GM19193 (cell line): Measurements from ENCODE around the gene RPTOR.

Experiments used
- POLR2A ChIP-seq: IDR thresholded peaks from 4 replicates; pipeline ENCODE4 v1.6.1; 2011; ENCODE audit not compliant: insufficient read depth, insufficient read length; ENCODE audit errors: extremely low read depth

The RPTOR gene

DNA sequence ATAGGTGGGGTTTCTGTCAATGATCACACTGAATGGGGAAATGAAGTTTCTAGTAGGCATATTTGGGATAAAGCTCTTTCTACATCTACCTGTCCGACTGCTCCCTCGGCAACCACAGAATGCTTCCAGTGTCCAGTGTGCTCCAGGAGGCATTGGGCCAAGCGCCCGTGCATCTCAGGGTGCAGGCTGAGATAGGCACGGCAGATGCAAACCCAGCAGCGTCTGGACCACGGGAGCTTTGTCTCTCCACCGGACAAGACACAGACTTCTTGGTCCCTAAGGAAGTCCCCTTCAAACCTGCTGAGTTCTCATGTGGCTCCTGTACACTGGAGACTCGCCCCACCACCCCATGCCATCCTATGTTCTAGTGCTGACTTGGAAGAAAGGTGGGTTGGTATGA lies 202.8 kb downstream of the RPTOR start:
- no peak for TF ChIP-seq POLR2A

DNA sequence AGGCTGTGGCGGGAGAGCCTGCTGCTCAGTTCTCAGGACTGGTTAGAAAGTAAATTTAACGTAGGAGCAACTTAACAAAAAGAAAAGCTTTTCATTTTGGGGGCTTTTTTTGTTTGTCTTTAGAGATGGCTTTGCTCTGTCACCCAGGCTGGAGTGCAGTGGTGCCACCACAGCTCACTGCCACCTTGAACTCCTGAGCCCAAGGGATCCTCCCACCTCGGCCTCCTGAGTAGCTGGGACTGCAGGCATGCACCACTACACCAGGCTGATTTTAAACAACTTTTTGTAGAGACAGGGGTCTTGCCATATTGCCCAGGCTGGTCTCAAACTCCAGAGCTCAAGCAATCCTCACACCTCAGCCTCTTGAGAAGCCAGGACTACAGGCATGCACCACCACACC lies 205.0 kb downstream of the RPTOR start:
- no peak for TF ChIP-seq POLR2A

DNA sequence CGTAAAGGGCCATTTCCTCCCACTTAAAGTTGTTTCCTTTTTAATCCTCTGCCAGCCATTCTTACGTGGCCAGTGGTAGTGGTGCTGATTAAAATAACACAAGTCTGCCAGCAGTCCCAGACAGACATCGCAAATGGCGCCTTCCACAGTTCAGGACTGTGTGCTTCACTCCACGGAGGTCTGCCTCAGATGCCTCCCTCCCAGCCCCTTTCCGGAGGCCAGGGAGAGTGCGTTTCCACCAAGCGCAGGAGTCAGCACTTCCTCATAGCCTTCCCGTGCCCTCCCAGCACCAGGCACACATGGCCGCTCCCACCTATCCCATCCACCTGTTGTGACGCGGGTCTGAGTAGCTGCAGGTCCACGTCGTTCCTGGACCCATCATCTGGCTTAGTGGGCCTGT lies 205.6 kb downstream of the RPTOR start:
- no peak for TF ChIP-seq POLR2A

DNA sequence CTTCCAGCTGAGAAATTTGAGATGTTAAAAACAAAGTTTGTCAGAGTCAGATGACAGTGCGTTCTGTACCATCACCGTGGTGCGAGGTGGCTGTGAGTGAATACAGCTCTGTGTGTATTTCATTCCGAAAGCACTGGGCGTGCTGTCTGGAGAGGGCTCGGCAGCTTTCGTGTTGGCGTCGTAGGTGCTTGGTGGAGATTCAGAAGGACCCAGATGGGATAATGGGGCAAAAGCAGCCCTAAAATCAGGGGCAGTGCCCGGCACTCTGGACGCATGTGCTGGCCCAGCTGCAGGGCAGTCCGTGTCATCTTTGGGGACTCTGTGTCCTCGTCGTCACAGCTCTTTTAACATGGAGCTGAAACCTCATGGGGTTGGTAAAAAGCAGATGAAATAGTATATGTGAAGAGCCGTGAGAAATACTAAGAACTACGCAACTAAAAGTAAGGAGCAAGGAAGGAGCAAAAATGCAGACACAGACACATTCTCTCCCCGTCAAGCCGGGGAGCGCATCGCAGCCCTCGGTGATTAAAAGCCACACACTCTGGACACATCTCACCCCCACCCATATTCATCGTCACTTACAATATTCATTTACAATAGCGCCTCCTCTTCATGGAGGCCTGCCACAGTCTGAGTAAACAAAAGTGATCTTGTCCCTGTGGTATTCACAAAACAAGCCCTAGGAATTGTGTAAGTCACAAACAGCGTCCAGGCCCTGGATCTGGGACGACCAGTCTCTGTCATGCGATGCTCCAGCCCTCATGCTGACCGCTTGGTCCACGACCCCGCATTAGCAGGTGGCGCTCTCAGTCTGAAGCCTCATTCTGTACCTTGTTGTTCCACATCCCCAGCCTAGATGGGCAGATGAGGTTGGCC lies 206.7 kb downstream of the RPTOR start:
- TF ChIP-seq POLR2A, result no peak

DNA sequence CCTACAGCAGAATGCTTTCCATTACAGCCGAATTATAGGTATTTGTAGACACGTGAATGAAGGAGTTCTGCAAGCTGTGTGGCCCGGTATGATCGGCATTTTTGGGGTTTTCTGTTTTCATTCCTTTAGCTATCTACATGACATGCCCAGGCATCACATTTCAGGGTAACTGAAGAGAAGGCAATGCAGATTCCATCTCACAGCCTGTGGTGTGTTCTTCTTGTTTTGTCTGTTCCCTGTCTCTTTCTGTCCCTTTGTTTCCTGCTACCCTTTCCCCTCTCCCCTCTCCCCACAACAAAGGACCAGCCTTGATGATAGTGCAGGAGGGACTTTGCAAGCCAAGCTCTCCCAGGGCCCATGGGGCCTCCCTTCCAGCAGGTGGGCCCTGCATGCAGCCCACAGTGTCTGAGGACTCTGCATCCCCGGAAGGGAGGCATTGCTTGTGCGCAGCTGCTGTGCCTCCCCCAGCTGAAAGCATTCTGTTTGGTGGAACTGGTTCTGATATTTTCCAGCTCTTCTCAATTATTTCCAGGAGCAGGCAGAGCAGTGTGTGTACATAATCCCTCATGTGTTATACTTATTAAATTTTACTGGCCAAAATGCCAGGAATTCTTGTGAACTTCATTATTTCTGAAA lies 207.4 kb downstream of the RPTOR start:
- TF ChIP-seq POLR2A, result no peak

DNA sequence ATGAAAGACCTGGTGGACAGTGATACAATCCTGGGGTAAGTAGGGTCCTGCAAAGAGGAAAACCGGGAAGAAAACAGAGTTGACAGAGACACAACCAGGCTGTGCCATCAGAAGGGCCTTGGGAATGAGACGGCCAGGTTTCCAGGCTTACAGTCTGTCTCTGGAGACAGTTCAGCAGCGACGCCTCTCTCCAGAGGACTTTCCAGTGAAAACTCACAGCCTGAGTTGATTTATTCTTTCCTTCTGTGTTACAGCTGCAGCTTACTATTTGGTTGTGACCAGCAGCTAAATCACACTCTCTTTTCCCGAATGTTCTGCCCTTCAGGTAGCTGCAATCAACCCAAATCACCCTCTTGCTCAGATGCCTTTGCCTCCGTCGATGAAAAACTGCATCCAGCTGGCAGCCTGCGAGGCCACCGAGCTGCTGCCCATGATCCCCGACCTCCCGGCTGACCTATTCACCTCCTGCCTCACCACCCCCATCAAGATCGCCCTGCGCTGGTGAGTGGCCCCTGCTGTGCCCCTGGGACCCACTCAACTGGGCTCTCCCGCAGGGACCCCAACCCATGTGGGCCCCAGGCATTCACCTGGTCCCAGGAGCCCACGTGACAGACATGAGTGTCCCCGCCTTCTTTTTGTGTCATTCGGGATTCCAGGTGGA lies 209.2 kb downstream of the RPTOR start:
- TF ChIP-seq POLR2A, result no peak

DNA sequence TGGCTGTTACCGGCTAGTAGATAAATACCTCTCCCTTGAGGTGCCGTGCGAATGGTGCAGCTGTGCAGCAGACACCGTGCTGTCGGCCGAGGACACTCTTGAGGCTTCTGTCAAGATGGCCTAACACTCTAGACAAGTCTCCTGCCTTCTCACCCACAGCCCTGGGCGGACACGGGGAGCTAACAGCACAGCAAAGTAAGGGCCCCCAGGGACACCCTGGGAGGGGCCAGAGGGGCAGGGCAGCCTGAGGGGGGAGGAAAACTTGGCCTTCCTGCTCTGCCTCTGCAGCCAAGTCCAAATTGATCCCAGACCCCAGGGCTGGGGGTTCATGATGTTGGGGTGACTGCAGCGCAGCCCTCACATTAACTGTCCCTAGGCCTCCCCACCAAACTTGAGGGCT lies 210.2 kb downstream of the RPTOR start:
- no peak for TF ChIP-seq POLR2A

DNA sequence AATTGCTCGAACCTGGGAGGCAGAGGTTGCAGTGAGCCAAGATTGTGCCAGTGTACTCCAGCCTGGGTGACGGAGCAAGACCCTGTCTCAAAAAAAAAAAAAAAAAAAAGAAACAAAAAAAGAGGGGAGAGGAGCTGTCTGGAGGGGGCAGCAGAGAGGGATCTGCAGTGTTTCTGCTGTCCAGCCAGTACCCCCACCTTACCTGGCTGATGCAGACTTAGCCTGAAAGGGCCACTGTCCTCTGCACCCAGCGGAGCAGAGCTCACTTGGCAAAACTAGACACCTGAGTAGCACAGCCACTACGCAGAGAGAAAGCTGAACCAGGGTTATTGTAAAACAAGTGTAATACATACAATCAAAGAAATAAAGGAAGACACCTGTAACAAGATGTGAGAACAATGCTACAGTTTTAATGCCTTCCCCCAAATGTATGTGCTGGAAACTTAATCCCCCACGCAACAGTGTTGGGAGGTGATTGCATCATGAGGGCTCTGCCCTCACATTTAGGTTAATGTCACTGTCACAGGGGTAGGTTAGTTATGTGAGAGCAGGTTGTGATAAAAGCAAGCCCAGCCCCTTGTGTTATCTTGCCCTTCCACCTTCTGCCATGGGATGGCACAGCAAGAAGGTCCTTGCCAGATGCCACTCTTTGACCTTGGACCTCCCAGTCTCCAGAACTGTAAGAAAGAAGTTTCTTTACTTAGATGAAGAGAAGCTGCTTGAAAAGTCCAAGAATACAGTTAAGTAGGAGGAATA lies 211.2 kb downstream of the RPTOR start:
- TF ChIP-seq POLR2A, result no peak

DNA sequence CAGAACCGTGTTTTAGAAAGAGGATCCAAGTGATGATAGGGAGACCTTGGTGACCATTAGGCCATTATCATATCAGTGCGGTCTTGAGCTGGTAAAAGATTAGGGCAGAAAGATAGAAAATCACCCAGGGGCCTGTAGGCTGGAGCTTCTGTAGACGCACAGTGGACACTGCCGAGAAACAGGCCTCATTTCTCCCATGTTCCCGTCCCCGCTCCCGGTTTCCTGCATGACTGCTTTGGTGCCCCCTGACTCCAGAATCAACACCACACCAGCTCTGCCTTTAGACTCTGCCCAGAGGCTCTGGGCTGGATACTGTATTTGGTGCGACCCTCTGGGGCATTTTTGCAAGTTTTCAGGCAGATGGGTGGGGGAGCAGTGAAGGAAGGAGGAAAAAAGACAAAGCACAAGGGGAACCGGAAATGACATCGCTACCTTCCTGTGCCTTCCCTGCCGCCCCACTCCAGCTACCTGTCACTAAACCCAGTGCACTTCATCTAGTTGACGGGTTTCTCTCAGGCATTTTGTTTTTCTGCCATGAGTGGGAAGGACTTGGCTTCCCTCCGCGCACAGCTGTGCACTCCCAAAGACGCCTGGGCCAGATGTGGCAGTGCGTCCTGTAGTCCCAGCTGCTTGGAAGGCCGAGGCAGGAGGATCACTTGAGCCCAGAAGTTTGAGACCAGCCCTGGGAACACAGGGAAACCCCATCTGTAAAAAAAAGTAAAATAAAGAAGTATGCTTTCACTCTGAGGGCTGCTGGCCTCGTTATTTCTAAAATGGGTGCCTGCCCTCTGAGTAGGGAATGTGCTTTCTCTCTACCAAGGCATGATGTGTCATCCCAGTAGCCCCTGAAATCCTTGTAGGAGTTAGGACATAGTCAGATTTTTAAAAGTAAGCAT lies 214.1 kb downstream of the RPTOR start:
- TF ChIP-seq POLR2A, result no peak

DNA sequence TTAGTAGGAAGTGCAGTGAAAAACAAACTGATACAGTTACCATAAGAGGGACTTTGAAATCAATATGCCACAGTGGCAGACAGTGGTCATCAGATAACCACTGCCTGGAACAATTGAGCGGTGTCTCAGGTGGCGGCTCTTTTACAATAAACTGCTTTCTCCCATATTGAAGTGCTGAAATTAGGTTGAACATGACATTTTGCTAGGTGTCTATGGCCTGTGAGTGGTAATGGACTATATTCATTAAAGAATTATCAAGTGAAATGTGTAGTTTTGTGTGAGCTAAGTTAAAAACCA lies 214.7 kb downstream of the RPTOR start:
- no peak for TF ChIP-seq POLR2A

DNA sequence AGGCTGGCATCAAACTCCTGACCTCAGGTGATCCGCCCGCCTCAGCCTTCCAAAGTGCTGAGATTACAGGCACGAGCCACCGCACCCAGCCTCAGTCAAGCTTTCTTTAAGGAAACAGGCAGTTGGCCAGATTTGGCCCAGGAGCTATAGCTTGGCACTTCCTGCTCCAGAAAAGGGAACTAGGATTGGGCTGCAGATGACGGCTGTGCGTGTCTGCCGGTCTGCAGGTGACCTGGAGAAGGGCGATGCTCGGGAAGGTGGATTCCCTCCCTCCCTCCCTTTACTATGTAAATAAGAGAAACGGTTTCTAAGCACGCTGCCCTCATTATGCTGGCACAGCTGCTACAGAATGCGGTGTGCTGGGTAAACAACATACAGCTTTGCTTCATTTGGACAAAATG lies 215.9 kb downstream of the RPTOR start:
- no peak for TF ChIP-seq POLR2A

DNA sequence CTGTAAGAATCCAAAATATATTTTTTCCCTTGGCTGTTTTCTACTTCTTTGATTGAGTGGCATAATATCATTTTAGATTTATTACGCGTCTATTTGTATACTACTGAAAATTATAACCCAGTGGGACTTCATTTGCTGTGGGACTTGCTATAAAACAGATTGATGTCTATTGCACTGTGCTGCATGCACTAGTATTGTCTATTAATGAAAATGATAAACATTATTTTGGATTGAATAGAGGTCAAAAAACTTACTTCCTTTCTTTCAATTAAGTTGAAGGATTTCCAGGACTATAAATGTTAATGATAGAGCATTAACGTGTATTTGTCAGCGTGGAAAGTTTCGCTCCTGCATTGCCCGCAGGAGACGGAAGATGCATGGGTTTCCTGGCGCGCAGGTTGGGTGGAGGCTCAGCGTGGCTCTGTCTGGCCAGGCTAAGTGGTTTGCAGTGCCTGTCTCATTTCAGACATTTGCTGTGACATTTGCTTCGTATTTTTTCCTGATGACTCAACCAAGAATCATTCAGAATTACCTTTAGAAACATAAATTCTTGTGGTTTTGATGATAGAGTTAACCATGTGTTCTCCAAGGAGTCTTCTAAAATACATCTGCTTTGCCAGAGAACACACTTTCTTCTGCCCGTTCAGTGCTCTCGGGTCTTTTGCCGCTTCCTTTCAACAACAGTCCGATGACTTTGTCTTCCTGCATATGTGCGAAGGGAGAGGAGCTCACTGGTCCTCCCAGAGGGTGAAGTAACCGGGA lies 216.7 kb downstream of the RPTOR start:
- no peak for TF ChIP-seq POLR2A

DNA sequence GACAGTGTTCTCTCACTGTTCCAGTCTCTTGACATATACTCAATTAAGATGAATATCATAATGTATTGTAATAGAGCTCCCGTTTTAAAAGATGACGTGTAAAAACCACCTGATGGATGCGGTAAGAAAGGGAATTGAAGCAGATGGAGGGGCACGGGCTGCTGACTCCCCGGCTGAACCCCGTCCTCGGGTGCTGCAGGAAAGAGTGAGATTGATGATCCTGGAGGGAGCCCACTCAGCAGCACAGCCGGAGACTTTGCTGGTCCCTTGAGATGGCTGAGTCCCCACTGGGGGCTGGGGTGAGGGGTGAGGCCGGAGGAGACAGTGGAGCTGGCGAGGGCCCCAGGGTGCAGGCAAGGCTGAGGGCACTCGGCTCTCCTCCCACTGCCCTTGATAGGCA lies 217.4 kb downstream of the RPTOR start:
- no peak for TF ChIP-seq POLR2A
